HepG2 (cell line): Measurements from ENCODE around the gene EFCAB14. TPM values are rescaled to one million over a fixed set of nuclear protein-coding genes. Genes with fewer than 3 reads are reported as not detected.

Experiments used
- AHDC1 ChIP-seq: sonication (generic); formaldehyde crosslinking; IDR thresholded peaks from 2 replicates; pipeline ENCODE4 v1.5.1; 2020; ENCODE audit warnings: mild to moderate bottlenecking, missing genetic modification reagents, borderline replicate concordance
- ARNTL ChIP-seq: sonication (generic); formaldehyde crosslinking; IDR thresholded peaks from 2 replicates; pipeline ENCODE4 v1.4.0; 2020; ENCODE audit warnings: mild to moderate bottlenecking, missing genetic modification reagents
- ETV5 ChIP-seq: IDR thresholded peaks from 2 replicates; pipeline ENCODE4 v1.6.1; 2018; ENCODE audit warnings: missing biosample characterization, missing genetic modification reagents, inconsistent platforms, borderline replicate concordance
- ETV6 ChIP-seq: sonication (generic); formaldehyde crosslinking; conservative IDR thresholded peaks from 2 replicates; pipeline ENCODE4 v1.4.0; 2020; ENCODE audit warnings: missing genetic modification reagents
- FIP1L1 ChIP-seq: fragments of 200-400 bp; formaldehyde crosslinking; IDR thresholded peaks from 2 replicates; pipeline ENCODE4 v1.6.1; 2018; ENCODE audit warnings: low read depth, mild to moderate bottlenecking, low read length, moderate library complexity, borderline replicate concordance; ENCODE audit not compliant: insufficient read depth
- HOXD1 ChIP-seq: sonication (generic); formaldehyde crosslinking; IDR thresholded peaks from 2 replicates; pipeline ENCODE4 v1.5.0; 2020; ENCODE audit warnings: missing genetic modification reagents
- KAT8 ChIP-seq: IDR thresholded peaks from 2 replicates; pipeline ENCODE4 v1.6.1; 2016; ENCODE audit warnings: missing genetic modification reagents, missing compliant biosample characterization
- NCOR1 ChIP-seq: fragments of 200-600 bp; sonication (generic); IDR thresholded peaks from 2 replicates; pipeline ENCODE4 v1.7.0; 2017; ENCODE audit warnings: antibody characterized with exemption, low read length, borderline replicate concordance
- PAXIP1 ChIP-seq: sonication (generic); formaldehyde crosslinking; conservative IDR thresholded peaks from 2 replicates; pipeline ENCODE4 v1.4.0; 2020; ENCODE audit warnings: mild to moderate bottlenecking, missing genetic modification reagents, moderate library complexity
- RFX3 ChIP-seq: IDR thresholded peaks from 2 replicates; pipeline ENCODE4 v1.6.1; 2016; ENCODE audit warnings: missing biosample characterization, missing genetic modification reagents
- SPEN ChIP-seq: sonication (generic); formaldehyde crosslinking; IDR thresholded peaks from 2 replicates; pipeline ENCODE4 v1.5.1; 2020; ENCODE audit warnings: low read depth, mild to moderate bottlenecking, missing genetic modification reagents
- U2AF1 ChIP-seq: fragments of 200-400 bp; formaldehyde crosslinking; optimal IDR thresholded peaks from 2 replicates; pipeline ENCODE3; 2017; ENCODE audit warnings: mild to moderate bottlenecking, low read depth, low read length
- USF2 ChIP-seq, 2 experiments: sonication (generic) in 1 of 2; formaldehyde crosslinking in 1 of 2; IDR thresholded peaks; 2 replicates each; pipeline versions ENCODE4 v1.5.1 to v1.6.1; 2011 to 2020; ENCODE audit warnings: borderline replicate concordance in 1 of 2, low read depth in 1 of 2, low read length in 1 of 2, mild to moderate bottlenecking in 1 of 2, missing genetic modification reagents in 1 of 2, moderate library complexity in 1 of 2
- ZNF17 ChIP-seq: sonication (generic); formaldehyde crosslinking; IDR thresholded peaks from 2 replicates; pipeline ENCODE4 v1.5.0; 2020; ENCODE audit warnings: mild to moderate bottlenecking, missing genetic modification reagents
- ZNF44 ChIP-seq: sonication (generic); formaldehyde crosslinking; IDR thresholded peaks from 2 replicates; pipeline ENCODE4 v1.5.1; 2020; ENCODE audit warnings: mild to moderate bottlenecking, missing genetic modification reagents
- polyA plus RNA-seq, 8 experiments: library from polyadenylated mRNA; depleted of rRNA in 3 of 8; stranded (reverse) in 7 of 8; unstranded in 1 of 8; fragments of >200 nt; fragmentation: Illumina TruSeq in 4 of 8; extraction: Trizol in 4 of 8; gene quantifications; 2 replicates each; pipeline versions ENCODE4 v1.2.1 to v1.2.3, GENCODE V29; 2011 to 2016; ENCODE audit warnings: low read depth in 4 of 8, missing spikeins in 1 of 8, mixed read lengths in 1 of 8; ENCODE audit not compliant: insufficient read depth in 1 of 8
- total RNA-seq, 5 experiments: library from RNA; depleted of rRNA; stranded (reverse); fragments of >200 nt; fragmentation: Illumina TruSeq; extraction: Trizol; gene quantifications; 2 replicates each; pipeline ENCODE4 v1.2.3, GENCODE V29; 2016; ENCODE audit warnings: low read depth in 1 of 5

EFCAB14 gene
- total and polyA plus RNA-seq, 2 of the 13 experiments (the other 11 are each of a cell fraction or from before 2014, with no cell fraction given): 13.4 to 17.9 TPM

GRCh38 chr1:46718727-46719622 lies at the start of gene EFCAB14 (continued):
- TF ChIP-seq U2AF1: no peak
- peak; percentile 94 for TF ChIP-seq KAT8
- TF ChIP-seq SPEN: peak; percentile 80
- TF ChIP-seq ZNF44: no peak
- TF ChIP-seq PAXIP1: peak; percentile 57
- TF ChIP-seq HOXD1: no peak
- no peak for TF ChIP-seq AHDC1 (CRISPR knock-in tag)
- TF ChIP-seq ETV5: peak; percentile 77; the same call in 1 of the 2 replicates
- no peak for TF ChIP-seq ETV6 (CRISPR knock-in tag)
- no peak for TF ChIP-seq RFX3 (CRISPR knock-in tag)
- TF ChIP-seq NCOR1: no peak
- no peak for TF ChIP-seq FIP1L1
- TF ChIP-seq USF2 (IDR thresholded peaks at IDR 0.05; ENCODE audit: low read depth, low read length): no peak
- TF ChIP-seq USF2 (CRISPR knock-in tag; IDR thresholded peaks at IDR 0.05; ENCODE audit: borderline replicate concordance): no peak; the same call in 1 of the 2 replicates
- TF ChIP-seq ZNF17 (CRISPR knock-in tag): no peak
- no peak for TF ChIP-seq ARNTL
